Progenitor cell of endocrine pancreas (in vitro differentiated cells): Measurements from ENCODE around the gene REG3G. TPM values are rescaled to one million over a fixed set of nuclear protein-coding genes. Genes with fewer than 3 reads are reported as not detected.

ENCODE experiments used
- DNase-seq: peaks from one replicate; pipeline ENCODE4 v3.0.0; 2021; ENCODE audit warnings: low spot score; ENCODE audit not compliant: unreplicated experiment
- H3K27ac Mint-ChIP-seq: 2 replicates; pipeline ENCODE4 v1.8.0; 2021; ENCODE audit warnings: mild to moderate bottlenecking, moderate library complexity, mixed read lengths
- H3K27me3 Mint-ChIP-seq: 2 replicates; pipeline ENCODE4 v1.8.0; 2021; ENCODE audit warnings: mixed read lengths
- H3K36me3 Mint-ChIP-seq: 2 replicates; pipeline ENCODE4 v1.8.0; 2022; ENCODE audit warnings: mixed read lengths; ENCODE audit not compliant: insufficient read depth
- H3K4me1 Mint-ChIP-seq: 2 replicates; pipeline ENCODE4 v1.8.0; 2021; ENCODE audit warnings: low read depth, mixed read lengths
- H3K4me3 Mint-ChIP-seq: 2 replicates; pipeline ENCODE4 v1.8.0; 2021; ENCODE audit warnings: low read depth, mild to moderate bottlenecking, moderate library complexity, mixed read lengths
- H3K9me3 Mint-ChIP-seq: 2 replicates; pipeline ENCODE4 v1.8.0; 2021; ENCODE audit warnings: low read depth, mixed read lengths
- CTCF ChIP-seq: fragments of 200-600 bp; sonication (generic); IDR thresholded peaks from one replicate; pipeline ENCODE4 v1.5.0; 2021; ENCODE audit warnings: antibody characterized with exemption, mild to moderate bottlenecking; ENCODE audit not compliant: unreplicated experiment
- total RNA-seq: library from RNA; stranded (reverse); gene quantifications from 2 replicates; pipeline ENCODE4 v1.2.1, GENCODE V29; 2021

Gene REG3G
- total RNA-seq, 1 donor from 2014 or later, result not detected

GRCh38 chr2:79011496-79011895 is 14.0 kb upstream of the REG3G start:
- Mint-ChIP-seq H3K27ac (no peak overlapping the region), H3K9me3 (no peaks in the 10 kb centered on the region), H3K36me3 (no peaks in the 10 kb centered on the region), H3K4me3 (no peak overlapping the region), H3K27me3 (no peaks in the 10 kb centered on the region), H3K4me1 (peaks cover 3% of the 10 kb centered on the region)
- no peak for DNase-seq
- no peak for TF ChIP-seq CTCF

- Mint-ChIP-seq H3K27ac (no peak overlapping the region), H3K4me1 (peaks cover 5% of the 10 kb centered on the region), H3K36me3 (no peaks in the 10 kb centered on the region), H3K4me3 (no peak overlapping the region), H3K9me3 (no peaks in the 10 kb centered on the region), H3K27me3 (no peaks in the 10 kb centered on the region)
- TF ChIP-seq CTCF, result no peak
- no peak for DNase-seq
Measured at GRCh38 chr2:79013629-79014028, 11.9 kb upstream of the REG3G start.

- Mint-ChIP-seq H3K4me3 (no peak overlapping the region), H3K27me3 (no peaks in the 10 kb centered on the region), H3K36me3 (no peaks in the 10 kb centered on the region), H3K27ac (no peak overlapping the region), H3K4me1 (peaks cover 2% of the 10 kb centered on the region), H3K9me3 (no peaks in the 10 kb centered on the region)
- DNase-seq, result no peak
- TF ChIP-seq CTCF, result no peak
Measured at GRCh38 chr2:79016342-79016741, 9.2 kb upstream of the REG3G start.

- Mint-ChIP-seq H3K9me3 (peaks cover 8% of the 10 kb centered on the region), H3K27ac (no peak overlapping the region), H3K27me3 (peaks cover 2% of the 10 kb centered on the region), H3K36me3 (no peaks in the 10 kb centered on the region), H3K4me3 (no peak overlapping the region), H3K4me1 (no peaks in the 10 kb centered on the region)
- no peak for DNase-seq
- TF ChIP-seq CTCF, result no peak
Measured at GRCh38 chr2:79026061-79026460, 559 bp downstream of the REG3G start.

- TF ChIP-seq CTCF, result no peak
- Mint-ChIP-seq H3K9me3 (no peaks in the 10 kb centered on the region), H3K4me1 (peaks cover 6% of the 10 kb centered on the region), H3K36me3 (no peaks in the 10 kb centered on the region), H3K27me3 (no peaks in the 10 kb centered on the region), H3K4me3 (no peak overlapping the region), H3K27ac (no peak overlapping the region)
- no peak for DNase-seq
Measured at GRCh38 chr2:79039944-79040343, 14.4 kb downstream of the REG3G start.
